ENCODE data around the gene ALOXE3. TPM values are rescaled to one million over a fixed set of nuclear protein-coding genes. Genes with fewer than 3 reads are reported as not detected.

ALOXE3 gene
- total RNA-seq, 1 experiment from 2014 or later: not detected

DNA sequence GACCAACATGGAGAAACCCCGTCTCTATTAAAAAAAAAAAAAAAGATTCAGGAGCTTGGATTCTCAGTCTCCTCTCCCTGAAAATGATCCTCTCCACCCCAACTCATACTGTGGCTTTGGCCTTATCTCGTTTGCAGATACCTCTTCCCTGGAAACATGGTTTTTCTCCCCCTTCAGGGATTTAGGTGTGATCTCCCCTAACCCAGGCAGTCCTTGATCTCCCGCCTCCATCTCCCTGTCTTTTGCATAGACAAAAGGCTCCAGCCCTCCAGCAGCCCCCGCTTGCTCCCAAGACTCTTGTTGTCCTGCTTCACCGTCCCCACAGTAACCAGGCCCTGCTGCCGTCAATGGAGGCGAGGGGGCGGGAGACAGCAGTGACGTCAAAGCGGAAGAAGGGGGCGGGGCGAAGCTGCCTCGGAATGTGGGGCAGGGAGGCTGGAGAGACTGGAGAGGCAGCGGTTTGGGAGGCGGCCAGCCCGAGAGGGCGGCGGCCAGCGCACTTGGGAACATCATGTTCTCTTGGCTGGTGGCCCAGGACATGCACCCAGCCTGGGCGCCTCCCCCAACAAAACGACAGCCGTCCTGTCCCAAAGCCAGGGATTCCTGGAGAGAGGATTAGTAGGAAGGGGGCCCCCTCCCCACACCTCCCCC, 35.8 kb upstream of the ALOXE3 start:
- DNase-seq (ENCODE audit: low spot score): peak; percentile 96

DNA sequence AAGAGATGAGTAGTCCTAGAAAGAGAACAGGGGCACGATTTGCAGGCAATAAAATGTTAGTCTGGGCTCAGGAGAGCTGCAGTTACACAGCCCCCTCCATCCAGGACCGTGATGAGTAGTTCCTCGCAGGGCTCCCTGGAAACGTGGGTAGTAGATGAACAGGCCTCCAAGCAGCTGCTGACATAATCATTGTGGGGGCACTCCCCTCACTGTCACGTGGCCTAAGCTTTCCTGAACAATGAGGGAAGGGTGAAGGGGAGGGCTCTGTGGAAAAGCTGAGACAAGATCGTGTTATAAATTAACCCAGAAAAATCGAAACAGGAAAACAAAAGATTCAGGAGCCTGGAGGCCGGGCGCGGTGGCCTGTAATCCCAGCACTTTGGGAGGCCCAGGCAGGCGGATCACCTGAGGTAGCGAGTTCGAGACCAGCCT, 35.2 kb upstream of the ALOXE3 start:
- peak; percentile 92 for DNase-seq (ENCODE audit: low spot score)

DNA sequence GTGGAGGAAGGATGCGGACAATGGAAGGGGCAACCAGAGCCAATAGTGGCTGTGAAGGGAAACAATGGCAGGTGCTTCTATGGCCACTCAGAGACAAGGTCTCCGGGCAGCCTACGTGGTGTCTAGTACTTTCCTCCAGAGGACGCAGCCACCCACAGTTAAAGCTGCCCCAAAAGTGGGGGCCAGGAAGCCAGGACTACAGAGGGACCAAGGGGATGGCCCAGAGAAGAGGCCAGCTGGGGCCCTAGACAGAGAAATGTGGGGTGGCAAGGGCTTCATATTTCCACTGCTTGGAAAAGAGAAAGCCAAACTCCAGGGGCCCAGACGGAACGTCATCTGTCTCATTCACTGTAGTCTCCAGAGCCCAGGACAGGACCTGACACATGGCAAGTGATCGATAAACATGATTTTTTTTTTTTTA, 34.7 kb upstream of the ALOXE3 start:
- DNase-seq (ENCODE audit: low spot score): no peak

- peak; percentile 95 for DNase-seq (ENCODE audit: low spot score)
Measured at GRCh38 chr17:8152112-8152775, 33.9 kb upstream of the ALOXE3 start, which contains the start of gene PER1. PER1 (minus strand) TSS chr17:8152404; CDS start chr17:8150706, 1,698 bp downstream.

DNA sequence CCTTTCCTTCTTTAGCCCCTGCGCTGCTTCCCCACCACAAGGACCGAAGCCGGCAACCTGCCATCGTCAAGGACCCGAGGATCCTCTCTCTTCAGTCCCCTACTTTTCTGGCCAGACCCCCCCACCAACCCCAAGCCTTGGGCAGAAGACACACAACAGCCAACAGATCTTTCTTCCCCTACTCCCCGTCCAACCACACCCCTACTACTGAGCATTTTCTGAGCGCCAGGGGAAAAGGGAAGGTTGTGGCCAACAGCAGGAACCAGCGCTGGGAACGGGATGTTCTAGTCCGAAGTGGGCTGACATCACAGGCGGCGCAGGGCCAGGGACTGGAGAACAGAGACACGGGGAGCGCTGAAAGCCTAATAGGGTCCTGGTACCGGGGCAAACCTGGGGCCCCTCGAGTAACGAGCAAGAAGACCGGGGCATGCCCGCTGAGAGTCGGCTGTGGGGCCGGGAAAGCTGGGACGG, 33.4 kb upstream of the ALOXE3 start:
- DNase-seq (ENCODE audit: low spot score): peak; percentile 67

- peak; percentile 84 for DNase-seq (ENCODE audit: low spot score)
Measured at GRCh38 chr17:8151120-8151640, 32.9 kb upstream of the ALOXE3 start.

GRCh38 chr17:8150194-8151119, 32.1 kb upstream of the ALOXE3 start:
- DNase-seq (ENCODE audit: low spot score): no peak

DNA sequence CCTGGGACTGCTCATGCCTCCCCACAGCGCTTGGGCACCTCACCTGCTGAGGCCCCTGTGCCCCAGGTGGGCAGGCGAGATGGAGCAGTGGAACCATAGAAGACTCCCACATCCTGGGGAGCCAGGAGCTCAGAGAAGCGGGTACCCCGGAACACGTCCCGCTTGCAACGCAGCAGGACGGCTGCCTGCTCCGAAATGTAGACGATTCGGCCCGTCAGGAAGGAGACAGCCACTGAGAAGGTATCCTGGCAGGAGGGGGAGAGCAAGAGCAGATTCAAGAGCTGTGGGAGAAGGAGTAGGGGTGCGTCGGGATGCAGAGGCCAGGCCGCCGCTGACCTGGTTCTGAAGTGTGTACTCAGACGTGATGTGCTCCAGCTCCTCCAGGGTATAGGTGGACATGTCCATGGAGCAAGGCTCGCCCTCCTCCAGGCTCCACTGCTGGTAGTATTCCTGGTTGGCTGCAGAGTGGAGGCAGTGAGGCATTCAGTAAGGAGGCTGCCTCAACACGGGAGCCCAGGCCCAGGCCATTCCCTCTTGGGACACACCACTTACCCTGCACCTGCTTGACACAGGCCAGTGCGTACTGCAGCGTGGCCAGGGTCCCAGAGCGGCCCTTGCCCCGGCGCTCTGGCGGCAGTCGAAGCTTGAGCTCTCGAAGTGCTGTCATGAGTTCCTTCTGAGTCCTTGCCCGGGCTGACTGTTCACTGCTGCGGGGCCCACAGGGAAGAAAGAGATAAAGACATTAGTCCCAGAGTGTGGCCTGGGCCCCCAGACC, 31.3 kb upstream of the ALOXE3 start:
- no peak for DNase-seq (ENCODE audit: low spot score)

GRCh38 chr17:8148560-8148959, 30.2 kb upstream of the ALOXE3 start:
- DNase-seq (ENCODE audit: low spot score): no peak

DNA sequence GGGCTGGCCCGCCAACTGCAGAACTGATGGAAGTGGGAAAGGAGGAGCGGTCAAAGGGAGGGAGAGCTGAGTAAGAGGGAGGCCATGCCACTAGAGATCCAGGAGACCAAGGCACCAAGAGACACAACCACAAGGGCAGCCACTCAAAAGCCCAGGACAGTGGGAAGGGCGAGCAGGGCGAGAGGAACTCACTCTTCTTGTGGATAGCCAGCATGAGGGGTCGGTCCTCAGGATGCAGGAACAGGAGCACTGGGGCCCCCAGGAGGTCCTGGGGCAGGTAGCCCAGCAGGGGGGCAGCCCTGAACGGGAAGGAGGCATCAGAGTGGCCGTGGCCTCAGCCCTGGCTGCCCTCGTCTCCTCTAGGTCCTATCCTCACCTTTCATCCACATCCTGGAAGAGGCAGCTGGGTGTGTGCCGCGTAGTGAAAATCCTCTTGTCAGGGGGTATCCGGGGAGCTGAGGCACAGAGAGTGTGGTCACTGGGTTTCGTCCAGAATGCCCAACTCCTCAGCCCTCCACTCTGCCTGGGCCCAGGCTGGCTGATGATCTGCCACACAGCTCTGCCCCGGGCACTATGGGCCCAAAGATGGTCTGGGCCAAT, 29.6 kb upstream of the ALOXE3 start:
- no peak for DNase-seq (ENCODE audit: low spot score)

DNA sequence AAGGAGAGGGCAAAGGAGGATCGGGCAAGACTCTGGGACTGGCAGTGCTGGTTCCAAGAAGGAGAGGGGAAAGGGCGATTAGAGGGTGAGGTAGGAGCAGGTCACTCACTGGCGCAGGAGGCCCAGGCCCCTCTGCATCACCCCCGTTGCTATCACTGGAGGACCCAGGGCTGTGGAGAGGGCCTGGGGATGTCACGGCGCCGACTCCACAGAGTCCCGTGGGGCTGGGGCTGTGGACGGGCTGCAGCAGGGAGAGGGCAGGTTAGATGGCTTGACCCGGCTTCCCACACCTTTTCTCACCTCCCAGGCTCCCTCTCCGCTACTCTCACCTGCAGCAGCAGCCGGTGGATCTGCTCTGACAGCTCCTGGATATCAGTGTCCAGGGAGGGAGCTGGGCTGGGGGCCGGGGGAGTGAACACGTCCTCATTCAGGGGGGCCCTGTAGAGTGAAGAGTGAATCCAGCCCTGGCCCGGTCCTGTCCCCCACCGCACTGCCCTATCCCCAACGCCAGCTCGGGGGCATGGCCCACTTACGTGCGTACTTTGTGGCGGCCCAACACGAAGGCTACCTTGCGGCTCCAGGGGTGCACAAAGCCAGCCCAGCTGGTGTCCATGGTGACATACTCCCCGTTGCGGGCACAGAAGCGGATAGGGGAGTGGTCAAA, 29.0 kb upstream of the ALOXE3 start:
- no peak for DNase-seq (ENCODE audit: low spot score)

DNA sequence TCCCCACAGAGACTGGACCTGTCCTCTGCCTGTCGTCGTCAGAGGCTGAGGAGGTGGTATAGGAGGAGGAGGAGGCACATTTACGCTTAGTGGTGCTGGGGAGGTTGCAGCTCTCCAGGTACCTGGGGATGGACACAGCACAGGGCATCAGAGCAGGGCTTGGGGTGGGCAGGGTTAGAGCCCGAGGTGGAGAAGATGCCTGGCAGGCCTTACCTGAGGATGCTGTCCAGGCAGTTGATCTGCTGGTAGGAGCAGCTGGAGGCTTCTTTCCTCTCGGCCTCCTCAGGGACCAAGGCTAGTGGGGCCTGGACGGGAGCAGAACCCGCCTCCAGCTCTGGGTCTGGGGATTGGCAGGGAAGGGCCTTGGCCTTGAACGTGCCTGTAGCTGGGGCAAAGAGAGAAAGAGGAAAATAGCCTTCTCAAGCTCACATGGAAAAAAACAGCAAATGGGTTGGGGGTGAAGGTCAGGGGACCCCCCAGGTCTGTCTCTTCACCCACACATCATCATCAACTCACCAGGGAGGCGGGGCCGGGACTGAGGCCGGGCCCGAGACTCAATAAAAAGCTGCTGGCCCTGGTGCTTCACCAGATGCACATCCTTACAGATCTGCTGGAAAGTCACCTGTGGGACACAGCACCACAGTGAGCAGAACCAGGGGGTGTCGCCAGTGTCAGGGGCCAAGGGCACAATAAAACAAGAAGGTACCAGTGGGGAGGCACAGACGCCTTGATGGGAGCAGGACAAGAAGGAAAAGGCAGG, 28.2 kb upstream of the ALOXE3 start:
- DNase-seq (ENCODE audit: low spot score): no peak

- no peak for DNase-seq (ENCODE audit: low spot score)
Measured at GRCh38 chr17:8145811-8146210, 27.5 kb upstream of the ALOXE3 start.

DNA sequence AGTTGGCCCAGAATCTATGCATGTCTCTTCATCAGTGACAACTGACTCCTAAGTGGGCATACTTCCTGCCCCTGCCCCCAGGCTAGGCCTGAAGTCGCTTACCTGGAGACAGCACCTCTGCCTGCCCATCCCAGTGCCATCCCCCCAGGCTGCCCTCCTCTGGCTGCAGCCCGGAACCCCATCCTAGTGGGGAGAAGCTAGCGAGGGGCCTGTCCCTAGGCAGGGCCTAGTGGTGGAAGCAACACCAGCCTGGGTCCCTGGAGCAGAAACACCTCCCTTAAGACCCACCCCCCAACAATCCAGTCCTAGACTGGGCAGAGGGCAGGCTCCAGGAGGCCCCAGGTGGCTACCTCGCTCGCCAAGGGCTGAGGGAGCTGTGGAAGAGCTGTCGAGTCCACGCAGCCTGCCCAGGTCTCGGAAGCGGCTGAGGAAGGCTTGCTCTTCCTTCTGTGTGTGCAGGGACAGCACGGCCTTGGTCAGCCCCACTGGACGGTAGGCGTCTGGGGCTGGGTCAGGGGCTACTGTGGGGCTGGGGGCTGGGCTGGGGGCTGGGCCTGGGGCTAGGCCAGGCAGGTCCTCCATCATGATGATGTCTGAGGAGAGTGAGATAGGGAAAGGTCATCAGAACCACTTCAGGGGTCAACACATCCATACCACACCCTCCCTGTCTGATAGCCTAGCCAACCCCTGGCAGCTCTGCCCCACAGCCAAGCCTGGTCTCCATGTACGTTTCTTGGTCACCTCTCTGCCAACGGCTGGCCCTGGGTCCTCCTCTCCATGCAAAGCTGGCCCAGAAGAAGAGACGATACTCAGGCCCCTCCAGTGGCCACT, 26.3 kb upstream of the ALOXE3 start:
- DNase-seq (ENCODE audit: low spot score): no peak

GRCh38 chr17:8143581-8144400, 25.5 kb upstream of the ALOXE3 start:
- DNase-seq (ENCODE audit: low spot score): no peak

- DNase-seq (ENCODE audit: low spot score): no peak
Measured at GRCh38 chr17:8142887-8143580, 24.7 kb upstream of the ALOXE3 start.
